Keratinocyte (primary cell): ENCODE measurements around the gene KIAA1191. TPM values are rescaled to one million over a fixed set of nuclear protein-coding genes. Genes with fewer than 3 reads are reported as not detected.

Source experiments
- DNase-seq: peaks from one replicate; pipeline ENCODE4 v3.0.0-alpha.2; 2011; ENCODE audit warnings: low read depth, missing footprints, low spot score
- FAIRE-seq: peaks from 2 replicates; lab custom pipeline; 2011; peaks lifted over from hg19 to GRCh38; lab: Jason Lieb, UNC
- H2AFZ ChIP-seq: 2 replicates; pipeline ENCODE4 v1.6.0; 2012; ENCODE audit warnings: low read length, control low read depth, inconsistent platforms; ENCODE audit not compliant: control insufficient read depth
- H3K27ac ChIP-seq: 2 replicates; pipeline ENCODE4 v1.5.1; 2011; ENCODE audit warnings: low read length; ENCODE audit not compliant: control insufficient read depth, insufficient read depth
- H3K27me3 ChIP-seq: 3 replicates; pipeline ENCODE4 v1.6.0; 2011; ENCODE audit warnings: low read length; ENCODE audit not compliant: control insufficient read depth, insufficient read depth; ENCODE audit errors: extremely low read depth
- H3K36me3 ChIP-seq, 2 experiments: 2 replicates in 1 of 2; 3 replicates in 1 of 2; pipeline ENCODE4 v1.5.1; 2011; ENCODE audit warnings: low read length in 2 of 2, mild to moderate bottlenecking in 1 of 2; ENCODE audit not compliant: control insufficient read depth in 2 of 2, insufficient read depth in 2 of 2; ENCODE audit errors: extremely low read depth in 1 of 2
- H3K4me1 ChIP-seq: 3 replicates; pipeline ENCODE4 v1.5.1; 2011; ENCODE audit warnings: low read length; ENCODE audit not compliant: control insufficient read depth, insufficient read depth; ENCODE audit errors: extremely low read depth
- H3K4me2 ChIP-seq: 3 replicates; pipeline ENCODE4 v1.6.0; 2011; ENCODE audit warnings: low read depth, low read length; ENCODE audit not compliant: control insufficient read depth, insufficient read depth; ENCODE audit errors: extremely low read depth
- H3K4me3 ChIP-seq, 3 experiments: fragments of 200-600 bp in 1 of 3; sonication (generic) in 1 of 3; 2 replicates in 2 of 3; 3 replicates in 1 of 3; pipeline ENCODE4 v1.5.1; 2011 to 2016; ENCODE audit warnings: low read length in 3 of 3, mild to moderate bottlenecking in 3 of 3, control low read depth in 2 of 3, inconsistent platforms in 1 of 3, low read depth in 1 of 3, mixed read lengths in 1 of 3, mixed run types in 1 of 3, moderate library complexity in 1 of 3; ENCODE audit not compliant: control insufficient read depth in 2 of 3, insufficient read depth in 2 of 3; ENCODE audit errors: extremely low read depth in 1 of 3
- H3K79me2 ChIP-seq: 2 replicates; pipeline ENCODE4 v1.6.0; 2012; ENCODE audit warnings: low read length; ENCODE audit not compliant: control insufficient read depth, insufficient read depth
- H3K9ac ChIP-seq: 3 replicates; pipeline ENCODE4 v1.6.0; 2011; ENCODE audit warnings: low read length; ENCODE audit not compliant: control insufficient read depth, insufficient read depth; ENCODE audit errors: extremely low read depth
- H3K9me1 ChIP-seq: 3 replicates; pipeline ENCODE4 v1.6.0; 2011; ENCODE audit warnings: low read length; ENCODE audit not compliant: control insufficient read depth, insufficient read depth; ENCODE audit errors: extremely low read depth
- H3K9me3 ChIP-seq: 2 replicates; pipeline ENCODE4 v1.5.1; 2012; ENCODE audit warnings: low read depth, low read length; ENCODE audit not compliant: control insufficient read depth
- H4K20me1 ChIP-seq: 3 replicates; pipeline ENCODE4 v1.6.0; 2011; ENCODE audit warnings: low read length; ENCODE audit not compliant: control insufficient read depth, insufficient read depth; ENCODE audit errors: extremely low read depth
- CTCF ChIP-seq, 3 experiments: IDR thresholded peaks in 1 of 3; conservative IDR thresholded peaks in 1 of 3; optimal IDR thresholded peaks in 1 of 3; 2 replicates in 2 of 3; 3 replicates in 1 of 3; pipeline versions ENCODE3 to v1.5.1; 2011; ENCODE audit warnings: low read length in 3 of 3, mild to moderate bottlenecking in 3 of 3, moderate library complexity in 2 of 3, control low read depth in 1 of 3, inconsistent platforms in 1 of 3; ENCODE audit not compliant: insufficient read depth in 2 of 3; ENCODE audit errors: extremely low read depth in 1 of 3
- EZH2 ChIP-seq: IDR thresholded peaks from one replicate; pipeline ENCODE4 v1.6.1; 2012; ENCODE audit warnings: inconsistent platforms, mild to moderate bottlenecking, low read length, moderate library complexity
- dilution Hi-C: fragments of 300-500 bp; cut with MboI; formaldehyde crosslinking; loops from one replicate; pipeline ENCODE4 v1.7.0; 2020; ENCODE audit warnings: low sequenced_read_pairs; ENCODE audit not compliant: extremely low pct_ligation_motif_present
- polyA plus RNA-seq, 5 experiments: library from polyadenylated mRNA; depleted of rRNA in 3 of 5; stranded (reverse) in 3 of 5; stranded (forward) in 1 of 5; unstranded in 1 of 5; fragments of >200 nt; gene quantifications; 1 replicate in 1 of 5; 2 replicates in 3 of 5; 3 replicates in 1 of 5; pipeline versions ENCODE4 v1.2.1 to v1.2.3, GENCODE V29; 2011 to 2012; ENCODE audit warnings: missing spikeins in 2 of 5, low read depth in 1 of 5, low replicate concordance in 1 of 5

Gene KIAA1191
- polyA plus RNA-seq, 1 donor (not counting 4 experiments of a cell fraction or from before 2014, with no cell fraction given) = 100 TPM

- dilution Hi-C loops = no loop called here
- peaks cover 36% of the 10 kb centered on the region for H3K79me2 ChIP-seq
- TF ChIP-seq CTCF (optimal IDR thresholded peaks at IDR 0.05 in 1 of 3, IDR thresholded peaks at IDR 0.05 in 1 of 3, conservative IDR thresholded peaks at IDR 0.05 in 1 of 3; ENCODE audit: extremely low read depth in 1 of 3, insufficient read depth in 2 of 3, low read length in 3 of 3) (no peak), EZH2 (no peak)
- peak overlapping the region; percentile 96 for H3K9ac ChIP-seq
- no peaks in the 10 kb centered on the region for H3K9me3 ChIP-seq
- H4K20me1 ChIP-seq = no peaks in the 10 kb centered on the region
- H3K4me2 ChIP-seq = peak overlapping the region; percentile 98
- DNase-seq = no peak
- no peak overlapping the region for H3K27ac ChIP-seq
- H3K36me3 ChIP-seq = peaks cover 4 to 6% of the 10 kb centered on the region in 2 experiments
- no peaks in the 10 kb centered on the region for H3K9me1 ChIP-seq
- peak overlapping the region; percentile 100 for H2AFZ ChIP-seq
- peaks cover 14% of the 10 kb centered on the region for H3K4me1 ChIP-seq
- H3K27me3 ChIP-seq = no peaks in the 10 kb centered on the region
- H3K4me3 ChIP-seq = peak overlapping the region; percentile 85 to 99 (median 87)
- FAIRE-seq = no peak
Observed at GRCh38 chr5:176362233-176362490, 598 bp upstream of the KIAA1191 start.

DNA sequence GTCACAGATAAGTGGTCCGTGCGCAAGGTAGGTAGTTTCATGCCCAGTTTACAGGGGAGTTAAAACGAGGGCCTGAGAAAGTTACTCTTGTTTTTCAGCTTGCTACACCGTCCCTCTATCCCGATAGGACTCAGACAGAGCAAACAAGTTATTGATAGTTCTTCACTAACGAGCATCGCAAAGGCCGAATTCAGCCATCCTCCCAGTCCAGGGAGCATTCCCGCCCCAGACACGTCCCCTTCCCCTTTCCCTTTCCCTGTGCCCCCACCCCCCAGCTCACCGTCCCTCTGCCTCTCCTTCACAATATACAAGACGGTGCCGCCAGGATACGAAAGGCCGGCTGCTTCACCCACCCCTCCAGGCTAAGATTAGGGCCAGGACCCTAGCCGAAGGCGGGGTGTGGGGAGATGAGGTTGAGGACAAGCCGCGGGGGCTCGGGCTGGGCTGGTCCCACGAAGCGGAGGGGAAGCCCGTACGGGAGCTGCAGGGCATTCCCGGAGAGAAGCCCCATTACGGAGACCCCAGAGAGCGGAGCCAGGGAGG is 599 bp downstream of the KIAA1191 start:
- peaks cover 48% of the 10 kb centered on the region for H3K79me2 ChIP-seq
- dilution Hi-C loops = no loop called here
- FAIRE-seq = no peak

More for the DNA sequence above, 599 bp downstream of the KIAA1191 start:
- Histone ChIP-seq H3K4me3 (peak overlapping the region; percentile 85 to 99 (median 87)), H3K4me2 (peak overlapping the region; percentile 98), H4K20me1 (peaks cover 2% of the 10 kb centered on the region), H3K4me1 (peaks cover 11% of the 10 kb centered on the region), H3K27me3 (no peaks in the 10 kb centered on the region), H2AFZ (peak overlapping the region; percentile 100), H3K9me1 (no peaks in the 10 kb centered on the region), H3K9ac (peak overlapping the region; percentile 96), H3K36me3 (peaks cover 8 to 12% of the 10 kb centered on the region in 2 experiments), H3K27ac (peak overlapping the region; percentile 76), H3K9me3 (no peaks in the 10 kb centered on the region)
- DNase-seq = no peak
- no peak for TF ChIP-seq EZH2
- TF ChIP-seq CTCF (optimal IDR thresholded peaks at IDR 0.05 in 1 of 3, IDR thresholded peaks at IDR 0.05 in 1 of 3, conservative IDR thresholded peaks at IDR 0.05 in 1 of 3; ENCODE audit: extremely low read depth in 1 of 3, insufficient read depth in 2 of 3, low read length in 3 of 3) = no peak
